GM23338 (cell line): Measurements from ENCODE around the gene KIF1A. TPM values are rescaled to one million over a fixed set of nuclear protein-coding genes. Genes with fewer than 3 reads are reported as not detected.

ENCODE experiments used
- ATAC-seq: fragments of 200-7000 bp; cut with Tn5 transposase; 3 replicates; pipeline ENCODE4 v1.9.1; 2020
- DNase-seq: peaks from one replicate; pipeline ENCODE4 v3.0.0-alpha.2; 2015; ENCODE audit warnings: low spot score
- H2AFZ ChIP-seq: fragments of 200-600 bp; sonication (generic); 2 replicates; pipeline ENCODE4 v1.8.0; 2016; ENCODE audit warnings: antibody characterized with exemption, mild to moderate bottlenecking, moderate library complexity
- H3F3A ChIP-seq: fragments of 200-600 bp; sonication (generic); replicated peaks from 2 replicates; pipeline ENCODE4 v1.8.0; 2017; ENCODE audit warnings: antibody characterized with exemption, mixed run types, low read depth
- H3K27ac ChIP-seq: fragments of 200-600 bp; sonication (generic); 2 replicates; pipeline ENCODE4 v1.6.1; 2016; ENCODE audit warnings: low read depth
- H3K27me3 ChIP-seq: fragments of 200-600 bp; sonication (generic); 2 replicates; pipeline ENCODE4 v1.8.0; 2016; ENCODE audit warnings: mild to moderate bottlenecking, mixed run types, moderate library complexity; ENCODE audit not compliant: insufficient read depth
- H3K36me3 ChIP-seq: fragments of 200-600 bp; sonication (generic); 2 replicates; pipeline ENCODE4 v1.8.0; 2016; ENCODE audit warnings: mild to moderate bottlenecking; ENCODE audit not compliant: insufficient read depth
- H3K4me1 ChIP-seq: fragments of 200-600 bp; sonication (generic); 2 replicates; pipeline ENCODE4 v1.8.0; 2016; ENCODE audit warnings: mild to moderate bottlenecking, moderate library complexity; ENCODE audit not compliant: insufficient read depth
- H3K4me2 ChIP-seq: fragments of 200-600 bp; sonication (generic); 2 replicates; pipeline ENCODE4 v1.7.1; 2017; ENCODE audit warnings: mixed run types
- H3K4me3 ChIP-seq: fragments of 200-600 bp; sonication (generic); 2 replicates; pipeline ENCODE4 v1.6.1; 2016; ENCODE audit warnings: mixed run types
- H3K79me2 ChIP-seq: fragments of 200-600 bp; sonication (generic); replicated peaks from 2 replicates; pipeline ENCODE4 v1.8.0; 2017; ENCODE audit warnings: mild to moderate bottlenecking; ENCODE audit not compliant: insufficient read depth
- H3K9me2 ChIP-seq: fragments of 200-600 bp; sonication (generic); 2 replicates; pipeline ENCODE4 v1.8.0; 2017; ENCODE audit not compliant: insufficient read depth
- H4K20me1 ChIP-seq: fragments of 200-600 bp; sonication (generic); replicated peaks from 2 replicates; pipeline ENCODE4 v1.8.0; 2017; ENCODE audit warnings: mild to moderate bottlenecking; ENCODE audit not compliant: insufficient read depth
- H3K27ac Mint-ChIP-seq: 2 replicates; pipeline ENCODE4 v1.8.0; 2020; ENCODE audit warnings: inconsistent platforms, mild to moderate bottlenecking, moderate library complexity, mixed read lengths
- H3K27me3 Mint-ChIP-seq: 3 replicates; pipeline ENCODE4 v1.8.0; 2022; ENCODE audit warnings: low read depth, mild to moderate bottlenecking, moderate library complexity, mixed read lengths, inconsistent platforms; ENCODE audit not compliant: insufficient read depth, poor library complexity
- H3K36me3 Mint-ChIP-seq: 3 replicates; pipeline ENCODE4 v1.8.0; 2021; ENCODE audit warnings: low read depth, mild to moderate bottlenecking, inconsistent platforms, moderate library complexity, mixed read lengths
- H3K4me1 Mint-ChIP-seq: 3 replicates; pipeline ENCODE4 v1.8.0; 2020; ENCODE audit warnings: mild to moderate bottlenecking, inconsistent platforms, mixed read lengths
- H3K4me3 Mint-ChIP-seq: 3 replicates; pipeline ENCODE4 v1.8.0; 2021; ENCODE audit warnings: moderate library complexity, mild to moderate bottlenecking, inconsistent platforms, mixed read lengths
- H3K9me3 Mint-ChIP-seq: 3 replicates; pipeline ENCODE4 v1.8.0; 2020; ENCODE audit warnings: moderate library complexity, mild to moderate bottlenecking, inconsistent platforms, mixed read lengths
- CREB1 ChIP-seq: fragments of 250-450 bp; sonication (Bioruptor Pico); IDR thresholded peaks from 2 replicates; pipeline ENCODE4 v1.5.0; 2020; ENCODE audit warnings: low read depth, mild to moderate bottlenecking, moderate library complexity
- ETS1 ChIP-seq: IDR thresholded peaks from 2 replicates; pipeline ENCODE4 v1.6.1; 2016; ENCODE audit warnings: antibody characterized with exemption
- EZH2phosphoT487 ChIP-seq: fragments of 200-600 bp; sonication (generic); IDR thresholded peaks from one replicate; pipeline ENCODE4 v1.8.1; 2018; ENCODE audit warnings: antibody characterized with exemption; ENCODE audit not compliant: unreplicated experiment
- POLR2AphosphoS5 ChIP-seq: IDR thresholded peaks from 2 replicates; pipeline ENCODE4 v1.6.1; 2016; ENCODE audit warnings: antibody characterized with exemption, low read depth
- STAT1 ChIP-seq: IDR thresholded peaks from one replicate; pipeline ENCODE4 v1.6.1; 2016; ENCODE audit warnings: antibody characterized with exemption; ENCODE audit not compliant: unreplicated experiment
- ZNF114 ChIP-seq: fragments of 250-450 bp; sonication (Bioruptor Pico); IDR thresholded peaks from 2 replicates; pipeline ENCODE4 v1.5.0; 2020; ENCODE audit warnings: mild to moderate bottlenecking, moderate library complexity
- ZNF331 ChIP-seq: fragments of 250-450 bp; sonication (Bioruptor Pico); IDR thresholded peaks from 2 replicates; pipeline ENCODE4 v1.5.0; 2020; ENCODE audit warnings: low read depth, mild to moderate bottlenecking, moderate library complexity
- polyA plus RNA-seq: library from polyadenylated mRNA; unstranded; fragments of >200 nt; fragmentation: Nextera tagmentation; extraction: Ambion mirVana; gene quantifications from 2 replicates; pipeline ENCODE4 v1.2.1, GENCODE V29; 2016
- total RNA-seq: library from RNA; depleted of rRNA; stranded (reverse); fragments of >200 nt; shearing (Covaris generic); gene quantifications from 2 replicates; pipeline ENCODE4 v1.2.3, GENCODE V29; 2014
- TF ChIP-seq, protein P1 (sequence below), 2 experiments: fragments of 200-600 bp in 1 of 2; sonication (generic) in 1 of 2; conservative IDR thresholded peaks; 2 replicates each; pipeline versions ENCODE4 v1.5.1 to v1.6.1; 2016 to 2017; ENCODE audit warnings: antibody characterized with exemption in 2 of 2, low read depth in 2 of 2, mild to moderate bottlenecking in 2 of 2, moderate library complexity in 1 of 2
- TF ChIP-seq, protein P2 (sequence below): IDR thresholded peaks from one replicate; pipeline ENCODE4 v1.6.1; 2018; ENCODE audit warnings: antibody characterized with exemption; ENCODE audit not compliant: unreplicated experiment
- TF ChIP-seq, protein P3 (sequence below): fragments of 250-450 bp; sonication (Bioruptor Pico); IDR thresholded peaks from 2 replicates; pipeline ENCODE4 v1.5.0; 2020; ENCODE audit warnings: mild to moderate bottlenecking, moderate library complexity

KIF1A gene
- total and polyA plus RNA-seq, 2 experiments from 2014 or later: 169 to 214 TPM

DNA sequence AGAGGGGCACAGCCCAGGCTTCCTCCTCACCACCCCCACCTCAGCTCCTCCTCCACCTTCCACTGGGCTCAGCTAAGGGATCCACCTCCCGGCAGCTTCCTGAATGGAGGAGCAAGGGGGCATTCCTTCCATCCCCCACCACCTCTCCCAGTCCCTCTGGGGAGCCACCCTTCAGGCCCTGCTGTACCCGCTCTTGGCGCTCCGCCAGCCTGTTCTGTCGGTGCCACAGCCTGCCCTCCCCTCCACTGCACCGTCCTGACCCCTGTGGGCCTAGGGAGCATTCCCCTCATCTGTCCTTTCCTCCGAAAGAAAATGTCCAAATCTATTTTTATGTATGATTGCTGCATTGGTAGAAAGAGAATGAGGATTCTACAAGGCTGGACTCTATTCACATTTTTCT, 59.9 kb downstream of the KIF1A start (continued):
- TF ChIP-seq ETS1 (no peak), POLR2AphosphoS5 (no peak), EZH2phosphoT487 (no peak), ZNF331 (CRISPR knock-in tag) (no peak), ZNF114 (CRISPR knock-in tag) (no peak), STAT1 (no peak)

DNA sequence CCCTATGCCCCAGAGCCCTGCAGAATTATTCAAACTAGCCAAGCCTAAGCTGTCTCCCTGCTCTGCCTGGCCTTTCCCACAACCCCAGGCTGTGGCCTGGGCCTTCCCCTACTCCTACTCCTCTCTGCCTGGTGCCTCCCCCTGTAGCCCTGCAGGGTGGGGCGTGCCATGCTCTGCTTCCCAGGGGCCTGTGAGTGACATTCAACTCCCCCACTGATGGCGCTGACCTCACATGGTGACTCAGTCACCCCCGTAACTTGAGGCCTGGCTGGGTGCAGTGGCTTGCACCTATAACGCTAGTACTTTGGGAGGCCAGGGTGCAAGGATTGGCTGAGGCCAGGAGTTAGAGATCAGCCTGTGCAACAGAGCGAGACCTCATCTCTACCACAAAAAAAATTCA, 60.6 kb downstream of the KIF1A start:
- no peak overlapping the region for H3K4me2 ChIP-seq
- H3K4me1 ChIP-seq: no peaks in the 10 kb centered on the region
- H3K27me3 ChIP-seq: no peaks in the 10 kb centered on the region
- ATAC-seq (no peak), DNase-seq (no peak)
- Mint-ChIP-seq H3K4me1 (no peaks in the 10 kb centered on the region), H3K4me3 (no peak overlapping the region), H3K27ac (no peak overlapping the region), H3K36me3 (peaks cover 85% of the 10 kb centered on the region), H3K9me3 (no peaks in the 10 kb centered on the region; the same call in 2 of the 3 replicates), H3K27me3 (peaks cover 16% of the 10 kb centered on the region)
- TF ChIP-seq, protein P1, sequence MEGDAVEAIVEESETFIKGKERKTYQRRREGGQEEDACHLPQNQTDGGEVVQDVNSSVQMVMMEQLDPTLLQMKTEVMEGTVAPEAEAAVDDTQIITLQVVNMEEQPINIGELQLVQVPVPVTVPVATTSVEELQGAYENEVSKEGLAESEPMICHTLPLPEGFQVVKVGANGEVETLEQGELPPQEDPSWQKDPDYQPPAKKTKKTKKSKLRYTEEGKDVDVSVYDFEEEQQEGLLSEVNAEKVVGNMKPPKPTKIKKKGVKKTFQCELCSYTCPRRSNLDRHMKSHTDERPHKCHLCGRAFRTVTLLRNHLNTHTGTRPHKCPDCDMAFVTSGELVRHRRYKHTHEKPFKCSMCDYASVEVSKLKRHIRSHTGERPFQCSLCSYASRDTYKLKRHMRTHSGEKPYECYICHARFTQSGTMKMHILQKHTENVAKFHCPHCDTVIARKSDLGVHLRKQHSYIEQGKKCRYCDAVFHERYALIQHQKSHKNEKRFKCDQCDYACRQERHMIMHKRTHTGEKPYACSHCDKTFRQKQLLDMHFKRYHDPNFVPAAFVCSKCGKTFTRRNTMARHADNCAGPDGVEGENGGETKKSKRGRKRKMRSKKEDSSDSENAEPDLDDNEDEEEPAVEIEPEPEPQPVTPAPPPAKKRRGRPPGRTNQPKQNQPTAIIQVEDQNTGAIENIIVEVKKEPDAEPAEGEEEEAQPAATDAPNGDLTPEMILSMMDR (conservative IDR thresholded peaks at IDR 0.05; ENCODE audit: low read depth in 2 of 2): no peak
- TF ChIP-seq POLR2AphosphoS5 (no peak), CREB1 (CRISPR knock-in tag) (no peak)
- TF ChIP-seq, protein P2, sequence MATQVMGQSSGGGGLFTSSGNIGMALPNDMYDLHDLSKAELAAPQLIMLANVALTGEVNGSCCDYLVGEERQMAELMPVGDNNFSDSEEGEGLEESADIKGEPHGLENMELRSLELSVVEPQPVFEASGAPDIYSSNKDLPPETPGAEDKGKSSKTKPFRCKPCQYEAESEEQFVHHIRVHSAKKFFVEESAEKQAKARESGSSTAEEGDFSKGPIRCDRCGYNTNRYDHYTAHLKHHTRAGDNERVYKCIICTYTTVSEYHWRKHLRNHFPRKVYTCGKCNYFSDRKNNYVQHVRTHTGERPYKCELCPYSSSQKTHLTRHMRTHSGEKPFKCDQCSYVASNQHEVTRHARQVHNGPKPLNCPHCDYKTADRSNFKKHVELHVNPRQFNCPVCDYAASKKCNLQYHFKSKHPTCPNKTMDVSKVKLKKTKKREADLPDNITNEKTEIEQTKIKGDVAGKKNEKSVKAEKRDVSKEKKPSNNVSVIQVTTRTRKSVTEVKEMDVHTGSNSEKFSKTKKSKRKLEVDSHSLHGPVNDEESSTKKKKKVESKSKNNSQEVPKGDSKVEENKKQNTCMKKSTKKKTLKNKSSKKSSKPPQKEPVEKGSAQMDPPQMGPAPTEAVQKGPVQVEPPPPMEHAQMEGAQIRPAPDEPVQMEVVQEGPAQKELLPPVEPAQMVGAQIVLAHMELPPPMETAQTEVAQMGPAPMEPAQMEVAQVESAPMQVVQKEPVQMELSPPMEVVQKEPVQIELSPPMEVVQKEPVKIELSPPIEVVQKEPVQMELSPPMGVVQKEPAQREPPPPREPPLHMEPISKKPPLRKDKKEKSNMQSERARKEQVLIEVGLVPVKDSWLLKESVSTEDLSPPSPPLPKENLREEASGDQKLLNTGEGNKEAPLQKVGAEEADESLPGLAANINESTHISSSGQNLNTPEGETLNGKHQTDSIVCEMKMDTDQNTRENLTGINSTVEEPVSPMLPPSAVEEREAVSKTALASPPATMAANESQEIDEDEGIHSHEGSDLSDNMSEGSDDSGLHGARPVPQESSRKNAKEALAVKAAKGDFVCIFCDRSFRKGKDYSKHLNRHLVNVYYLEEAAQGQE: no peak
- TF ChIP-seq, protein P3, sequence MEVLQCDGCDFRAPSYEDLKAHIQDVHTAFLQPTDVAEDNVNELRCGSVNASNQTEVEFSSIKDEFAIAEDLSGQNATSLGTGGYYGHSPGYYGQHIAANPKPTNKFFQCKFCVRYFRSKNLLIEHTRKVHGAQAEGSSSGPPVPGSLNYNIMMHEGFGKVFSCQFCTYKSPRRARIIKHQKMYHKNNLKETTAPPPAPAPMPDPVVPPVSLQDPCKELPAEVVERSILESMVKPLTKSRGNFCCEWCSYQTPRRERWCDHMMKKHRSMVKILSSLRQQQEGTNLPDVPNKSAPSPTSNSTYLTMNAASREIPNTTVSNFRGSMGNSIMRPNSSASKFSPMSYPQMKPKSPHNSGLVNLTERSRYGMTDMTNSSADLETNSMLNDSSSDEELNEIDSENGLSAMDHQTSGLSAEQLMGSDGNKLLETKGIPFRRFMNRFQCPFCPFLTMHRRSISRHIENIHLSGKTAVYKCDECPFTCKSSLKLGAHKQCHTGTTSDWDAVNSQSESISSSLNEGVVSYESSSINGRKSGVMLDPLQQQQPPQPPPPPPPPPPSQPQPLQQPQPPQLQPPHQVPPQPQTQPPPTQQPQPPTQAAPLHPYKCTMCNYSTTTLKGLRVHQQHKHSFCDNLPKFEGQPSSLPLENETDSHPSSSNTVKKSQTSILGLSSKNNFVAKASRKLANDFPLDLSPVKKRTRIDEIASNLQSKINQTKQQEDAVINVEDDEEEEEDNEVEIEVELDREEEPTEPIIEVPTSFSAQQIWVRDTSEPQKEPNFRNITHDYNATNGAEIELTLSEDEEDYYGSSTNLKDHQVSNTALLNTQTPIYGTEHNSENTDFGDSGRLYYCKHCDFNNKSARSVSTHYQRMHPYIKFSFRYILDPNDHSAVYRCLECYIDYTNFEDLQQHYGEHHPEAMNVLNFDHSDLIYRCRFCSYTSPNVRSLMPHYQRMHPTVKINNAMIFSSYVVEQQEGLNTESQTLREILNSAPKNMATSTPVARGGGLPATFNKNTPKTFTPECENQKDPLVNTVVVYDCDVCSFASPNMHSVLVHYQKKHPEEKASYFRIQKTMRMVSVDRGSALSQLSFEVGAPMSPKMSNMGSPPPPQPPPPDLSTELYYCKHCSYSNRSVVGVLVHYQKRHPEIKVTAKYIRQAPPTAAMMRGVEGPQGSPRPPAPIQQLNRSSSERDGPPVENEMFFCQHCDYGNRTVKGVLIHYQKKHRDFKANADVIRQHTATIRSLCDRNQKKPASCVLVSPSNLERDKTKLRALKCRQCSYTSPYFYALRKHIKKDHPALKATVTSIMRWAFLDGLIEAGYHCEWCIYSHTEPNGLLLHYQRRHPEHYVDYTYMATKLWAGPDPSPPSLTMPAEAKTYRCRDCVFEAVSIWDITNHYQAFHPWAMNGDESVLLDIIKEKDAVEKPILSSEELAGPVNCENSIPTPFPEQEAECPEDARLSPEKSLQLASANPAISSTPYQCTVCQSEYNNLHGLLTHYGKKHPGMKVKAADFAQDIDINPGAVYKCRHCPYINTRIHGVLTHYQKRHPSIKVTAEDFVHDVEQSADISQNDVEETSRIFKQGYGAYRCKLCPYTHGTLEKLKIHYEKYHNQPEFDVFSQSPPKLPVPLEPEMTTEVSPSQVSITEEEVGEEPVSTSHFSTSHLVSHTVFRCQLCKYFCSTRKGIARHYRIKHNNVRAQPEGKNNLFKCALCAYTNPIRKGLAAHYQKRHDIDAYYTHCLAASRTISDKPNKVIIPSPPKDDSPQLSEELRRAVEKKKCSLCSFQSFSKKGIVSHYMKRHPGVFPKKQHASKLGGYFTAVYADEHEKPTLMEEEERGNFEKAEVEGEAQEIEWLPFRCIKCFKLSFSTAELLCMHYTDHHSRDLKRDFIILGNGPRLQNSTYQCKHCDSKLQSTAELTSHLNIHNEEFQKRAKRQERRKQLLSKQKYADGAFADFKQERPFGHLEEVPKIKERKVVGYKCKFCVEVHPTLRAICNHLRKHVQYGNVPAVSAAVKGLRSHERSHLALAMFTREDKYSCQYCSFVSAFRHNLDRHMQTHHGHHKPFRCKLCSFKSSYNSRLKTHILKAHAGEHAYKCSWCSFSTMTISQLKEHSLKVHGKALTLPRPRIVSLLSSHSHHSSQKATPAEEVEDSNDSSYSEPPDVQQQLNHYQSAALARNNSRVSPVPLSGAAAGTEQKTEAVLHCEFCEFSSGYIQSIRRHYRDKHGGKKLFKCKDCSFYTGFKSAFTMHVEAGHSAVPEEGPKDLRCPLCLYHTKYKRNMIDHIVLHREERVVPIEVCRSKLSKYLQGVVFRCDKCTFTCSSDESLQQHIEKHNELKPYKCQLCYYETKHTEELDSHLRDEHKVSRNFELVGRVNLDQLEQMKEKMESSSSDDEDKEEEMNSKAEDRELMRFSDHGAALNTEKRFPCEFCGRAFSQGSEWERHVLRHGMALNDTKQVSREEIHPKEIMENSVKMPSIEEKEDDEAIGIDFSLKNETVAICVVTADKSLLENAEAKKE (CRISPR knock-in tag): no peak
- no peaks in the 10 kb centered on the region for H4K20me1 ChIP-seq
- H3F3A ChIP-seq: no peaks in the 10 kb centered on the region
- H3K9me2 ChIP-seq: no peaks in the 10 kb centered on the region
- no peak overlapping the region for H3K27ac ChIP-seq
- no peak overlapping the region for H3K4me3 ChIP-seq
- peaks cover 11% of the 10 kb centered on the region; the same call in 1 of the 2 replicates for H3K36me3 ChIP-seq
- H3K79me2 ChIP-seq: no peaks in the 10 kb centered on the region
- H2AFZ ChIP-seq: no peak overlapping the region
